Measurements from ENCODE around the gene MAG.
A peak's percentile ranks its signal among the peaks of the same experiment; 100 is the strongest.

Gene MAG

GRCh38 chr19:35269438-35270117 lies 22.4 kb upstream of the MAG start:
- H3K4me3 ChIP-seq (replicated peaks; ENCODE audit: low read depth, low read length): peak overlapping the region; percentile 51
- peak; percentile 85 for DNase-seq (ENCODE audit: low read depth)
- peak; percentile 39 for TF ChIP-seq CTCF (IDR thresholded peaks at IDR 0.05; ENCODE audit: low read length, missing control alignments)

GRCh38 chr19:35270381-35270811 lies 21.6 kb upstream of the MAG start:
- H3K4me3 ChIP-seq (replicated peaks; ENCODE audit: low read depth, low read length): no peak overlapping the region
- TF ChIP-seq CTCF (IDR thresholded peaks at IDR 0.05; ENCODE audit: low read length, missing control alignments): no peak

GRCh38 chr19:35271546-35271945 lies 20.4 kb upstream of the MAG start:
- DNase-seq (ENCODE audit: low read depth): no peak
- TF ChIP-seq CTCF (IDR thresholded peaks at IDR 0.05; ENCODE audit: low read length, missing control alignments): no peak
- no peak overlapping the region for H3K4me3 ChIP-seq (replicated peaks; ENCODE audit: low read depth, low read length)

More at GRCh38 chr19:35270381-35270811, 21.6 kb upstream of the MAG start:
- no peak for DNase-seq (ENCODE audit: low read depth)

GRCh38 chr19:35272122-35272719 lies 19.7 kb upstream of the MAG start:
- H3K4me3 ChIP-seq (replicated peaks; ENCODE audit: low read depth, low read length): no peak overlapping the region
- DNase-seq (ENCODE audit: low read depth): no peak
- no peak for TF ChIP-seq CTCF (IDR thresholded peaks at IDR 0.05; ENCODE audit: low read length, missing control alignments)

GRCh38 chr19:35272954-35273649 lies 18.9 kb upstream of the MAG start:
- DNase-seq (ENCODE audit: low read depth): no peak
- H3K4me3 ChIP-seq (replicated peaks; ENCODE audit: low read depth, low read length): no peak overlapping the region
- TF ChIP-seq CTCF (IDR thresholded peaks at IDR 0.05; ENCODE audit: low read length, missing control alignments): no peak

- no peak for TF ChIP-seq CTCF (IDR thresholded peaks at IDR 0.05; ENCODE audit: low read length, missing control alignments)
- DNase-seq (ENCODE audit: low read depth): no peak
- no peak overlapping the region for H3K4me3 ChIP-seq (replicated peaks; ENCODE audit: low read depth, low read length)
Measured at GRCh38 chr19:35273686-35274259, 18.2 kb upstream of the MAG start.

Data from fibroblast of pulmonary artery (primary cell).